ENCODE measurements around the gene CATSPER3.

- TF ChIP-seq CTCF (IDR thresholded peaks at IDR 0.05) (no peak), POLR2A (IDR thresholded peaks at IDR 0.05) (no peak)
These were observed 84.2 kb downstream of the CATSPER3 start for GRCh38 chr5:135051872-135052271.

Data from heart left ventricle (tissue), 13 donors.